Adipose tissue (tissue), 3 donors: ENCODE data around the gene PTRH1. TPM values are rescaled to one million over a fixed set of nuclear protein-coding genes. Genes with fewer than 3 reads are reported as not detected.

ENCODE experiments used
- H3K27ac ChIP-seq: one replicate; pipeline ENCODE4 v1.5.1; 2013; ENCODE audit warnings: low read depth, low read length
- WGBS, 3 donors: extraction: QIAGEN DNeasy Blood & Tissue Kit; methylation state at CpG; one replicate each; pipeline ENCODE4 v1.1.7; 2013; 5-methylcytosine and 5-hydroxymethylcytosine counted together
- polyA plus RNA-seq, 3 donors: library from polyadenylated mRNA; stranded (reverse); fragments of 200-250 nt; gene quantifications; one replicate each; pipeline ENCODE4 v1.2.3, GENCODE V29; 2013
- donor health status: healthy with polysubstance abuse.
- donor health status: Bipolar disorder and iron deficiency.
- donor health status: healthy.

The PTRH1 gene
- polyA plus RNA-seq, 3 donors: 12.1 to 55.6 (median 24.6) TPM

DNA sequence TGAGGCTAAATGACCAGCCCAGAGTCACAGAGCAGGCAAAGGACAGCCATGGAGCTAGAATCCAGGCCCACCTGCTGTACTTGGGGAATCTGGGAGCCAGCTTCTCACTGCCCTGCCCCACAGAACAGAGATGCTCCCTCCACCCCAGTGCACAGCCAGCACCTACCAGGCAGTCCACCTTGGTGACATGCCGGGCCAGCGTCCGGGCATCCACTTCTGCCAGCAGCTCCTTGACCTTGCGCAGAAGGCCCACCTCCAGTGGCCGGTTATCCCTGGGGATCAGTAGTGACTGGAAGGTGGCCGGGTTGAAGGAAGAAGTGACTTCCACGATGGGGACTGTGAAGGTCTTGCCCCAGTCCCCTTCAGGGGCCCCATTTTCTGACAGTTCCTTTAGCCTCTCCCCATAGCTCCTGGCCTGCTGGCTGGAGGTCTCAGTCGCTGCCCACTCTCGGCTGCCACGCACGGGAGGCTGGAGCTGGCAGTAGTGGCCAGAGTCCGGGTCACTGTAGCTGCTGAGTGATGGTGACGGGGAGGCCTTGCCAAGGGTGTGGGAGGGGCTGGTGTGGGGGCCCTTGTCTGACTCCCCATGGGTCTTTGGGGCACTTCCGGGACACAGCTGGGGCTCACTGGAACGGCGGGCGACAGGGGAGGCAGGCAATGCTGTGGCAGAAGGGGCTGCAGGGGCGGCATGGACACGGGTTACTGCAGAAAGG, 29.1 kb upstream of the PTRH1 start:
- H3K27ac ChIP-seq: no peak overlapping the region
- WGBS, 3 donors: 91 to 92% (median 91%) methylated on average over 17 to 19 of the region's 19 CpGs

DNA sequence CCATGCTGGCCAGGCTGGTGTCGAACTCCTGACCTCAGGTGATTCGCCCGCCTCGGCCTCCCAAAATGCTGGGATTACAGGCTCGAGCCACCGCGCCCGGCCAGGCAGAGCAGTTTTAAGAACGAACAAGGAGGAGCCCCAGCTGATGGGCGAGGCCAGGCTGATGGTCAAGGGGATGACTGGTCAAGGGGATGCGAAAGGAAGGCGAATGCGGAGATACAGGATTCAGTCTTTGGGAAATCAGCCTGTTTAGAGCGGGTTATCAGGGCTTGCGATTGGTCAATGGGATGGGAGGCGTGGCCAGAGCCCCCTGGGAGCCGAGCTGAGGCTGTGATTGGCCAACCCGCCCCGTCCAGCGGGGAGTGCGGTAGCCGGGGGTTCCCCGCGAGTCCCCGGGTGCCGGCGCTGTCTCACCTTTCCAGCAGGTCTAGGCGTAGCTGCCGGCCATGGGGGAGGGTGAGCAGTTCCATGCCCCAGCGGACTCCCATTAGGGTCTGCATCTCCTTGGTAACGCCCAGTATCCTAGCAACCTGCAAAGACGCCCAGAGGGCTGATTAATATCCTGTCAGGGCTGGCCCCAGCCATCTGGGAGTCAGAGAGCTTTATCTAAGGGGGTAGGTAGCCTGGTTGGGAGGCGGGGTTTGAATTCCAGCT, 27.1 kb upstream of the PTRH1 start:
- 23 to 70% (median 69%) methylated on average over 33 of the region's 33 CpGs for WGBS, 3 donors
- H3K27ac ChIP-seq: no peak overlapping the region

DNA sequence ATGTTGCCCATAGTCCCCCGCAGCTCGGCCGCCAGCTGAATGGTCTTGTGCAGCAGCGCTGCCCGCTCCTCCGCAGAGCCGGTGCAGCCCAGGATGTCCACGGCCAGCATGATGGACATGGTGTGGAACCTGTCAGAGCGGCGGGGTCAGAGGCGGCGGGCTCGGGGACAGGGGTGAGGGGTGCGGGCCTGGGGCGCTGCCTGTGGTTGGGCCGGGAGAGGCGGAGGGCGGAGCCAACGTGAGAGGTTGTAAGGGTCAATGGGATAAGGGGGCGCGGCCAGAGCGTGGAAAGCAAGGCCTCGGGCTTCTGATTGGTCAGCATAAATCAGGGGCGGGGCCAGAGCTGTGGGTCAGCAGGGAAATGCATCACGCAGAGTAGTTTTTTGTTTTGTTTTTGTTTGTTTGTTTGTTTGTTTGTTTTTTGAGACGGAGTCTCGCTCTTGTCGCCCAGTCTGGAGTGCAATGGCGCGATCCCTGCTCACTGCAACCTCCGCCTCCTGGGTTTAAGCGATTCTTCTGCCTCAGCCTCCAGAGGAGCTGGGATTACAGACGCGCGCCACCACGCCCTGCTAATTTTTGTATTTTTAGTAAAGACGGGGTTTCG, 26.5 kb upstream of the PTRH1 start:
- WGBS, 3 donors: 19 to 79% (median 70%) methylated on average over 38 of the region's 38 CpGs
- H3K27ac ChIP-seq: no peak overlapping the region

DNA sequence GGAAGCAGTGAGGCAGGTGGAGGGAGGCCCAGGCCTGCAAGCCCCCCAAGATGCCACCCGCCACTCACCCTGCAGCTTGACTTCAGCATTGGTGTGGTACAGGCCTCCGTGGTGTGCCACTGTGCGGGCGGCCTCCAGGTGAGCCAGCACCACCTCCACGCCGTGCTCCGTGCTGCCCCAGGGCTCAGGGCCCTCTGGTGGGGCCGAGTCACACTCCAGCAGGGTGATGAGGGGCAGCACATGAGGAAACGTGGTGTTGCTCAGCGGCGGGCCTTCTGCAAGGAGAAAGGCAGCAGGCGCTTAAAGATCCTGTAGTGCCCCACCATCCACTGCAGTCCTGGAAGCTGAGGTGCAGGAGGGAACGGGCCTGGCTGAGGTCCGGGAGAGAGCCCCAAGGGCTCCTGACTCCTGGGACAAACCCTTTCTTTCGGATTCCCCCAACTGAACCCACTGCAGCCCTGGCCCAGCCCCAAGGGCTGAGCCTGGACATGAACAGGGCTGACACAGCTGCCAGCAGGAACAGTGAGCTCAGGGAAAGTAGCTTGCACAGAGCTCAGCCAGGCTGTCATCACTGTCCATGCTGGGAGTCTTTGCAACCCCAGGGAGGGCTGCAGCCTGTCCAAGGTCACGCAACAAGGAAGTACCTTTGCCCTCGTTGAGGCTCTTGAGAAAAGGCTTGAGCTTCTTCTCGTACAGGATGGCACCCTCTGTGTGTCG, 24.3 kb upstream of the PTRH1 start:
- H3K27ac ChIP-seq: no peak overlapping the region
- 80 to 82% (median 81%) methylated on average over 19 of the region's 19 CpGs for WGBS, 3 donors

DNA sequence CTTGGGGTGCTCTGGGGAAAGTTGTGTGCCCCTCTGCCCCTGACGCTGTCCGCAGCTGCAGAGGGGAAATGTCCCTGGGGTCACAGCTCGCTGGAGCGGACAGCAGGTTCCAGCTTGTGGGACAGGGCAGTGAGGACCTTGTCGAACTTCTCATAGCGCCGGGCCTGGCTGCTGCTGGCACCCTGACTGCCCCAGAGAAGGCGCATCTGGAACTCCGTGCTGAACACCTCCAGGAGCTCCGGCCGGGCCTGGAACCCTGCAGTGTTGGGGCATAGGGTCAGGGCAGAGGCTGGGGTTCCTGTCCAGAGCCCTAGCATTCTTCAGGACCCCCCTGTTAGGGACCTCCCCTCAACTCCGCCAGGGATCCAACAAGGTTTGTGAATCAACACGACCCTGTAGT, 23.2 kb upstream of the PTRH1 start:
- H3K27ac ChIP-seq: no peak overlapping the region
- WGBS, 3 donors: 84 to 94% (median 89%) methylated on average over 13 of the region's 13 CpGs

DNA sequence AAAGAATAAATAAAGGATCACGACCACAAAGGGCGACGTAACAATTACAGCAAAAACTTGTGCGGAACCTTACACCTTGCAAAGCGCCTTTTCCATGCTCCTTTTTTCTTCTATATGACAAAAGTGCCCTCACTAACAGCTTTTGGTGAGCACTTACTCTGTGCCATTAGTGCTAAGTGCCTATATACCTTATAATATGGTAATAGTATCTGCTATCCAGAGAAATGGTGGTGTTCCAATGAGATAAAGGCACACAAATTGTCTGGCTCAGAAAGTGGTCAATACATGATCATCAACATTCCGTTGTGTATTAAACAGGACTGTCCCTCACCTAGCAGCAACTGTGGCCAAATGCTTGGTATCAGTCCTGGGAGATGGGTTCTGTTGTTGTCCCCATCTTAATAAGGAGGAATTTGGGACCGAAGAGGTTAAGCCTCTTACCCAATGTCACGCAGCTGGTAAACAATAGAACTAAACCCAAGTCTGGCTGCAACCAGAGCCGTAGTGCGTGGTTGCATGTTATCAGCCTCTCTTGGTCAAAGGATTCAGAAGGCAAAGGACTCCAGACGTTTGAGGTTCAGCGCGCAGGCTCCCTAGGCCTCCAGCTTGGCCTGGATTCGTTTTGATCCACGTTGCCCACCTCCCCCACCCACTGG, 20.2 kb upstream of the PTRH1 start:
- 27 to 36% (median 35%) methylated on average over 15 of the region's 15 CpGs for WGBS, 3 donors
- no peak overlapping the region for H3K27ac ChIP-seq

DNA sequence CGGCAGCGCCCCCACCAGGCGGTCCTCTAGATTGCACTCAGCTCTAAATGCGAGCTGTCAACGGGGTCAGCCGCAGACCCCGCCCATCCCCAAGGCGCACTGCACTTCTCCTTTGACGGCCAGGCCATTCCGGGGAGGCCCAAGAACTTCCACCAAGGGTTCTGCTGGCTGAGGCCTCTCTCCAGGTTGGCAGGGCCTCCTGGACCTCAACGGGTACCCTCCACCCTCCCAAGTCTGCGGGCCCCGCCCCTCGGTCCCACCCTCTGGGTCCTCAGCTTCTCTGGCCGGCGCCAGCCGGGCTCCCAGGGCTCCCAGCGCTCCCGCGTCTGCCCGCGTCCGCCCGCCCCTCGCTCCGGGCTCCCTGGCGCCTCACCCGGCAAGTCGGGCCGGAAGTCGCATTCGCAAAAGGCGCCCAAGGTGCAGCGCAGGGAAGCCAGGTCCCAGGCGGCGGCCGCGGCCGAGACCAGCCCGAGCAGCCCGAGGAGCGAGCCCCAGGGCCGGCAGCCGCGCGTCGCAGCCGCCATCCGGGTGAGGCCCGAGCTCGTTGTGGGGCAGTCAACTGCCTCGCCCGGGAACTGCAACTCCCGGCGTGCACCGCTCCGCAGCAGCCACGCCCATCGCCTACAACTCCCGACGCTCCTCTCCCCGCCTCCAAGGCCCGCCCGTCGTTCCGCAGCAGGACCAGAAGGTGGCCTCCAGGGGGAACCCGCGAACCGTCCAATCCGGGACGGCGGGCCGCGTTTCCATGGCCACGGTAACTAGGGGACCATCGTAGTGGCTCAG, 19.5 kb upstream of the PTRH1 start, which contains the start of gene TOR2A:
TSS of gene TOR2A (minus strand) at position 548 of the 783 bp plus-strand sequence. CDS start at position 524, 24 bp downstream.
- H3K27ac ChIP-seq: peak within 1 kb of the TSS; percentile 68
- 0% methylated on average over 70 to 76 of the region's 76 CpGs for WGBS, 3 donors

DNA sequence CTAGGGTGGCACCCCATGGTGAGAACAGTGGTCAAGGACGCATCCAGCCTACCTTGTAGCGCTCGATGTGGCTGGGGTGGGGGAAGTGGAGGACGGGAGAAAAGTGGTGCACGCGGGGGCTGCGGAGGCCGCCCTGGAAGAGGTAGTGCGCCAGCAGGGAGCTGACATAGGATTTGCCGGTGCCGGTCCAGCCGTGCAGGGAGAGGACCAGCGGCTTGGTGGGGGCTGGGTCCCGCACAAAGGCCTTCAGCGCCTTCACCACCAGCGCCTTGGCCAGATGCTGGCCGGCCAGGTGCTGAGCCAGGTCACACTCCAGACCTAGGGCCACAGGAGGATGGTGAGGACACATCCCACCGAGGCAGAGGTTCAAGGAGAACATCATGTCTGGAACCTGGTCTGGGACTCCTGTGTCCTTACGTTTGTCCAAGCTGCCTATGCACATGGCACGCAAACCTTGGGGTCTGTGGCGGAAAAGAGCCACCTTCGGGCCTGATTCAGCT, 18.8 kb upstream of the PTRH1 start:
- H3K27ac ChIP-seq: no peak overlapping the region
- WGBS, 3 donors: 34 to 47% (median 45%) methylated on average over 22 of the region's 22 CpGs

DNA sequence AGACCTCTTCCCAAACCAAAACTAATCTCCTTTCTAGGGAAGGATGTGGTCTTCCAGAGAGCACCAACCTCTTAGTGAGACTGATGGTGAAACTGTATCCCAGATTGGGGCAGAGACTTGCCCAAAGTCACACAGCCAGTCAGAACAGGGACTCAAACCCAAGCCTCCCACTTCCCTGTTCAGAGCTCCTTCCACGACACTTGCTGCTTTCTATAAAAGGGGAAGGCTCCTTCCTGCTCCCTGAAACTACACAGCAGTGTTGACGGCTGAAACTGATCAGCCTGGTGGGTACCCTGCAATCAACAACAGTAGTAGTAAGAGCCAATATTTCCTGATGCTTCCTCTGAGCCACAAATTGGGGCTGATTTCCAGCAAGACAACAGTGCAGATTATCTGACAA, 18.2 kb upstream of the PTRH1 start:
- WGBS, 3 donors: 52 to 85% (median 58%) methylated on average over 2 of the region's 2 CpGs
- no peak overlapping the region for H3K27ac ChIP-seq

DNA sequence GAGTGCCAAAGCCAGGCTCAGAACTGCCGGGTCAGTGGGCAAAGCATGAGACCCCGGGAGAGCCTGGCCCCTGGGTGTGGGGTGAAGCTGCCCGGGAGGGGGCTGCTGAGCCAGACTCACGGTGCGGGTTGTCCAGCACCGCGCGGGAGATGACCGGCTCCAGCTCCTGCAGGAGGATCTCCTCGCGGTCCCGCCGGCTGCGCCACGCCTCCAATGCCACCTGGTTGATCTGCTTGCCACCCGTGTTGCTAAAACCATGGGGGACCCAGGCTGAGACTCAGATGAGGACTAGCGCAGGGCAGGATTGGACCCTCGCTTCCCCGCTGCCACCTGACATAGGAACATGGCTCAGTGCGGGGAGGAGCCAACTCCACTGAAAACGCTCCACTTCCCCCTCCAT, 17.0 kb upstream of the PTRH1 start:
- WGBS, 3 donors: 93 to 95% (median 94%) methylated on average over 21 of the region's 21 CpGs

DNA sequence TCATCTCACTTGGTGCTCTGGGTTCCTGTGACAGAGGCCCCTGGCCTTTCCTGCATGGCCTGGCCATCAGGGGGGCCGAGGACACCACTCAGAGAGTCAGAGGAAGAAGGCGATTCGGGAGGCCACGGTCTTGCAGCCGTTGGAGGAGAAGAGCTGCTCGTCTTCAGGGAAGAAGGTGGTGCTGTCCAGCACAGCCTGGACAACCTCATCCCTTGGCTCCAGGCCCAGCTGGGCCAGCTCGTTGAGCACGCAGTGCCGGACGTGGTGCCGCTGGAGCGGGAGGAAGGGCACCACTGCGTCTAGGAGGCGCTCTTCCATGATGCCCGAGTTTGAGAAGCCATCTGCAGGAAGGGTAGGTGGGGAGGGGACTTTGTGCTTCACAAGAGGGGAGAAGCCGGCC, 16.5 kb upstream of the PTRH1 start:
- H3K27ac ChIP-seq: no peak overlapping the region

More for the DNA sequence above, 17.0 kb upstream of the PTRH1 start:
- no peak overlapping the region for H3K27ac ChIP-seq

DNA sequence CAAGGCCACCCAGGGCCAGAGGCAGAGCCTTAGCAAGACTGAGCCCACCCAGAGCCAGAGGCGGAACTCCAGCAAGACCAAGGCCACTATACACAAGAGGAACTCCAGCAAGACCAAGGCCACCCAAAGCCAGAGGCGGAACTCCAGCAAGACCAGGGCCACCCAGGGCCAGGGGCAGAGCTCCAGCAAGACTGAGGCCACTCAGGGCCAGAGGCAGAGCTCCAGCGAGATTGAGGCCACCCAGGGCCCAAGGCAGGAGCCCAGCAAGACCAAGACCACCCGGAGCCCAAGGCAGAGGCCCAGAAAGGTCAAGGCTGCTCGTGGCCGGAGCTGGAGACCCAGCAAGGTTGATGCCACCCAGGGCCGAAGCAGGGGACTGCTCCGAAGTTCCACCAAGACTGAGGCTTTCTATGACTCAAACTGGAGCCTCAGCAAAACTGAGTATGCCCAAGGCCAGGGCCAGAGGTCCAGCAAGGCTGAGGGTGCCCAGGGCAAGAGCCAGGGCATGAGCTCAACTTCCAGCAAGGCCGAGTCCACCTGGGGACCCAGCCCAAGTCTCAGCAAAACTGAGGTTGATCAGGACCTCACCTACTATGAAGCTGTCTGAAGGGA, 15.4 kb upstream of the PTRH1 start:
- WGBS, 3 donors: 83 to 94% (median 90%) methylated on average over 9 of the region's 9 CpGs
- no peak overlapping the region for H3K27ac ChIP-seq

More for the DNA sequence above, 16.5 kb upstream of the PTRH1 start:
- 77 to 83% (median 79%) methylated on average over 15 to 16 of the region's 16 CpGs for WGBS, 3 donors

DNA sequence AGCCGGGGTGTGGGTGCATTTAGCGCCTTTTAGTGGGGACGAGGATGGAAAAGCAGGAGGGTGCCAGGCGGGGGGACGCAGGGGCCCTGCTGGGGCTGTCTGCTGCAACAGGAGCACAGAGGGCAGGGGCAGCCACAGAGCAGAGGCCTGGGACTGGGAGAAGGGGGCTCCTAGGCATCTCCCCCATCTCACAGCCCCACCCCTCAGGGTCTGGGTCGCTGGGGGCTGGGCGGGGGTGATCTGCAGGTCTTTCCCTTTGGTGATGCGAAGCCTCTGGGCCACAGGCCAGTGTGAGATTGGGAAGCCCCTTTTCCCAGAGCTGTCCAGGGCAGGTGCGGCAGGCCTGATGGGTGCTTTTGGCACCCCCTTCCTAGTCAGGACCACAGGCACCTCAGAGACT, 14.8 kb upstream of the PTRH1 start:
- WGBS, 3 donors: 88 to 95% (median 91%) methylated on average over 6 to 9 of the region's 9 CpGs
- no peak overlapping the region for H3K27ac ChIP-seq

DNA sequence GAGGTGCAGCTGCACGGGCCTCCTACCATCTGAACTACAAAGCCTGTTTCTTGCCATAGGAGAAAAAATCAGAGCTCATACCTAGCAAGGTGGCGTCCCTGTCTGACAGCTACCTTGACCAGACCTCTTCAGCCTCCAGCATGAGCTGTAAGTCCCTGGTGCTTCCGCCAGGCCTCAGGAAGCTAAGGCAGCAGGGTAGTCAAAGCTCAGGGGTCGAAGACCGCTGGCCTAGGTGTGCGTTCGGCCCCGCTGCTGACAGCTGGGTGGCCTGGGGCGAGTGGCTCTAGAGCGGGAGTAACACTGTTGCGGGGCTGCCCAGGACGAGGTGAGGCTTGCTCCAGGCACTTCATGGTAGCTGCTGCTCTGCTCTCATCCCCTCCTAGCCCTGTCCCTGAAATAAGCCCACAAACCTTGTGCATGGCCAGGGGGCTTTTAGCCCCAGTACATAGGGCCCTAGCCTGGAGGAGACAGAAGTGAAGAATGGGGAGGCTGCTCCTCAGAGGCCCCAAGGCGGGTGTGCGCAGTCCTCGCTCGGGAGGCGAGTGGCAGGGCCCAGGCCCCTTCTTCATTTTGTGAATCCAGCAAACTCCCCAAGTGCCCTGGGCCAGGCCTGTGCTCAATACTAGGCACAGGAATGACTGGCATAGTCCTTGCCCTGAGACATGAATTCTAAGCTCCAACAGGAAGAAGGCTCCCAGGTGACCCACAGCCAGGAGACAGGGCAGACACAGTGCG, 14.2 kb upstream of the PTRH1 start:
- WGBS, 3 donors: 90 to 91% (median 91%) methylated on average over 18 of the region's 18 CpGs
- H3K27ac ChIP-seq: no peak overlapping the region

DNA sequence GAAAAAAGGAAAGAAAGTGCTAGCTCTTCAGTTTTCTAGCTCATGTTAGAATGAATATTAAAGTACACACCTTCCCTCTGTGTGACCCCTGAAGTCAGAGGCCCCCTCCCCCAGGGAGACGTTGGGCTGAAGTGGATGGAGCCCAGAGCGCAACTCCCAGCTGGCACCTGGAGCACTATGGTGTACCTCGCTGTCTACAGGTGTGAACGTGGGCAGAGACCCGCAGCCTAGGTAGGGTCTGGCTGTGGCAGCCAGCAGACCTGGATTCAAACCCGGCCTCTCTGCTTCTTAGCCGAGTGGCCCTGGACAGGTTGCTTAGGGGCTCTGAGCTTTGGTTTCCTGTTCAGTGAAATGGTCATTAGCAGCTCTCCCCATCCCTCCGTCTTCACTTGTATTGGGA, 13.3 kb upstream of the PTRH1 start:
- 86 to 93% (median 91%) methylated on average over 8 of the region's 8 CpGs for WGBS, 3 donors
- no peak overlapping the region for H3K27ac ChIP-seq

DNA sequence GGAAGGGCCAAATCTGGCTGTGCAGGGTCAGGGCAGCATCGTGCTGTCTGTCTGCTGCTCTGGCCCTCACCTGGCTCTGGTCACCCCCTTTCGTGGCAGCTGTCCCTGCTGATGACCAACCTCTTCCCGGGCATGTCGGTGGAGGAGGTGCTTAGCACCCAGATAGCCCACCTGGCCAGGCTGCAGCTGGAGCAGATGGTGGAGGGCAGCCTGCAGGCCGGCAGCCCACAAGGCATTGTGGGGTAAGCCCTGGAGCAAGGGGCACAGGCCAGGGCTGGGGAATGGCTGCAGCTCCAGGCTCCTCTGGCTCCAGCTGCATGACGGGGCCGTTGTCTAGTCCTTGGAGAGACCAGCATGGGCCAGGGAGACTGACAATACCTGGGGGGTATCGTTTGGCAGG, 11.4 kb upstream of the PTRH1 start:
- H3K27ac ChIP-seq: no peak overlapping the region
- 74 to 87% (median 79%) methylated on average over 8 of the region's 8 CpGs for WGBS, 3 donors

DNA sequence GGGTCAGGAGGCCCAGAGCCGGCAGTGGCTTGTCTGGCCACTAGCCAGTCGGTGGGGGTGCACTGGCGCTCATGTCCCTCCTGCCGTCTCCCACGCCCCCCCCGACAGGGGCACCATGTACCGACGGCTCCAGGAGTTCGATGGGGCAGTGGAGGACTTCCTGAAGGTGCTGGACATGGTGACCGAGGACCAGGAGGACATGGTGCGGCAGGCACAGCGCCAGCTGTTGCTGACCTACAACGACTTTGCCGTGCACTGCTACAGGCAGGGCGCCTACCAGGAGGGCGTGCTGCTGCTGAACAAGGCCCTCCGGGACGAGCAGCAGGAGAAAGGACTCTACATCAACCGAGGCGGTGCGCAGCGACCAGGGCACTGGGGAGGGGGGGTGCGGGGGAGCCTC, 8.5 kb upstream of the PTRH1 start:
- 51 to 55% (median 52%) methylated on average over 23 of the region's 23 CpGs for WGBS, 3 donors

More for the DNA sequence above, 8.5 kb upstream of the PTRH1 start:
- H3K27ac ChIP-seq: no peak overlapping the region
